Endothelial cell (in vitro differentiated cells): ENCODE data around the gene ADIG. TPM values are rescaled to one million over a fixed set of nuclear protein-coding genes. Genes with fewer than 3 reads are reported as not detected.

Experiments
- DNase-seq: peaks from one replicate; pipeline ENCODE4 v3.0.0; 2021; ENCODE audit warnings: low spot score
- H3K27ac Mint-ChIP-seq: one replicate; pipeline ENCODE4 v1.8.0; 2021; ENCODE audit warnings: mixed read lengths, inconsistent platforms; ENCODE audit not compliant: unreplicated experiment
- H3K27me3 Mint-ChIP-seq: one replicate; pipeline ENCODE4 v1.8.0; 2021; ENCODE audit warnings: mild to moderate bottlenecking, moderate library complexity, mixed read lengths, inconsistent platforms; ENCODE audit not compliant: unreplicated experiment
- H3K36me3 Mint-ChIP-seq: one replicate; pipeline ENCODE4 v1.8.0; 2021; ENCODE audit warnings: mild to moderate bottlenecking, low read depth, mixed read lengths, inconsistent platforms; ENCODE audit not compliant: unreplicated experiment
- H3K4me1 Mint-ChIP-seq: one replicate; pipeline ENCODE4 v1.8.0; 2021; ENCODE audit warnings: mild to moderate bottlenecking, mixed read lengths, inconsistent platforms; ENCODE audit not compliant: unreplicated experiment
- H3K4me3 Mint-ChIP-seq: one replicate; pipeline ENCODE4 v1.8.0; 2021; ENCODE audit warnings: mild to moderate bottlenecking, mixed read lengths, inconsistent platforms; ENCODE audit not compliant: unreplicated experiment
- H3K9me3 Mint-ChIP-seq: one replicate; pipeline ENCODE4 v1.8.0; 2021; ENCODE audit warnings: mixed read lengths, inconsistent platforms; ENCODE audit not compliant: unreplicated experiment
- CTCF ChIP-seq: fragments of 200-600 bp; sonication (generic); IDR thresholded peaks from one replicate; pipeline ENCODE4 v1.5.0; 2021; ENCODE audit warnings: antibody characterized with exemption; ENCODE audit not compliant: unreplicated experiment
- total RNA-seq: library from RNA; stranded (reverse); fragmentation: NEBNext Ultra II Directional; extraction: Animal tissue kit (Norgen Biotek cat#: 25700); gene quantifications from one replicate; pipeline ENCODE4 v1.2.1, GENCODE V29; 2021; ENCODE audit not compliant: unreplicated experiment

Gene ADIG
- total RNA-seq, 1 donor from 2014 or later = not detected

- no peak for DNase-seq
- Mint-ChIP-seq H3K27ac (no peak overlapping the region), H3K4me3 (no peak overlapping the region), H3K27me3 (peaks cover 5% of the 10 kb centered on the region), H3K4me1 (peaks cover 6% of the 10 kb centered on the region), H3K36me3 (no peaks in the 10 kb centered on the region), H3K9me3 (no peaks in the 10 kb centered on the region)
- no peak for TF ChIP-seq CTCF
Measured at GRCh38 chr20:38617830-38618196, 36.8 kb downstream of the ADIG start.

GRCh38 chr20:38620441-38620840 is 39.4 kb downstream of the ADIG start:
- Mint-ChIP-seq H3K9me3 (no peaks in the 10 kb centered on the region), H3K27ac (no peak overlapping the region), H3K4me1 (peaks cover 6% of the 10 kb centered on the region), H3K4me3 (no peak overlapping the region), H3K27me3 (peaks cover 8% of the 10 kb centered on the region), H3K36me3 (no peaks in the 10 kb centered on the region)
- no peak for DNase-seq
- TF ChIP-seq CTCF = no peak

- no peak for TF ChIP-seq CTCF
- Mint-ChIP-seq H3K27ac (no peak overlapping the region), H3K36me3 (no peaks in the 10 kb centered on the region), H3K27me3 (peaks cover 4% of the 10 kb centered on the region), H3K4me1 (peaks cover 9% of the 10 kb centered on the region), H3K9me3 (no peaks in the 10 kb centered on the region), H3K4me3 (no peak overlapping the region)
- DNase-seq = no peak
Measured at GRCh38 chr20:38623061-38623460, 42.1 kb downstream of the ADIG start.

GRCh38 chr20:38624084-38624483 is 43.1 kb downstream of the ADIG start:
- no peak for DNase-seq
- no peak for TF ChIP-seq CTCF
- H3K9me3 Mint-ChIP-seq = no peaks in the 10 kb centered on the region
- H3K27ac Mint-ChIP-seq = no peak overlapping the region
- peaks cover 4% of the 10 kb centered on the region for H3K27me3 Mint-ChIP-seq
- no peaks in the 10 kb centered on the region for H3K36me3 Mint-ChIP-seq
- H3K4me3 Mint-ChIP-seq = no peak overlapping the region
- peaks cover 12% of the 10 kb centered on the region for H3K4me1 Mint-ChIP-seq

- H3K4me1 Mint-ChIP-seq = peaks cover 16% of the 10 kb centered on the region
- DNase-seq = no peak
- no peaks in the 10 kb centered on the region for H3K36me3 Mint-ChIP-seq
- no peak for TF ChIP-seq CTCF
- H3K9me3 Mint-ChIP-seq = no peaks in the 10 kb centered on the region
- no peak overlapping the region for H3K4me3 Mint-ChIP-seq
- H3K27me3 Mint-ChIP-seq = peaks cover 4% of the 10 kb centered on the region
- H3K27ac Mint-ChIP-seq = no peak overlapping the region
Measured at GRCh38 chr20:38625896-38626295, 44.9 kb downstream of the ADIG start.
